ENCODE data around the gene CFAP97.
"Not testable (repeated sequence)": the region's sequence is repeated elsewhere in the genome, so short reads cannot be mapped to it uniquely, and the experiment has no call there.

Gene CFAP97

DNA sequence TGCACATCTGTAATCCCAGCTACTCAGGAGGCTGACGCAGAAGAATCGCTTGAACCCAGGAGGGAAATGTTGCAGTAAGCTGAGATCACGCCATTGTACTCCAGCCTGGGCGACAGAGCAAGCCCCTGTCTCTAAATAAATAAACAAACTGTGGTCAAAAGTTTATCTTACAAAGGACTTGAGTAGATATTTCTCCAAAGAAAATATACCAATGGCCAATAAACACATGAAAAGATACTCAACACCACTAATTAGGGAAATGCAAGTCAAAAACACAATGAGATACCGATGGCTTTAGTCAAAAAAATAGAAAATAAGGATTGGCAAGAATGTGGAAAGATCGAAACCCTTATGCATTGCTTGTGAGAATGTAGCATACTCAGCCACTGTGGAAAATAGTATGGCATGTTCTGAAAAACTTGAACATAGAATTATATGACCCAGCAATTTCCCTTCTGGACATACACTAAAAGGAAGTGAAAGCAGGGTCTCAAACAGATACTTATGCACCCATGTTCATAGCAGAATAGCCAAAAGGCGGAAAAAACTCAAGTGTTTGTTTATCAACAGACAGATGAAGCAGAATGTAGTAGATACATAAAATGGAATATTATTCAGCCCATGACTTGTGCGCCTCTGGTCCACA, 2.0 kb upstream of the CFAP97 start:
- peaks cover 16% of the 10 kb centered on the region for H3K27me3 ChIP-seq (ENCODE audit: insufficient read depth, poor library complexity, severe bottlenecking)
- H3K27ac ChIP-seq (replicated peaks): no peak overlapping the region
- H3K4me3 ChIP-seq (replicated peaks; ENCODE audit: insufficient read depth, low read length): no peak overlapping the region
- no peak for TF ChIP-seq SPI1 (IDR thresholded peaks at IDR 0.05; ENCODE audit: borderline replicate concordance, low read depth)
- no peak for TF ChIP-seq GABPA (IDR thresholded peaks at IDR 0.05; ENCODE audit: low read depth)
- no peak for TF ChIP-seq CTCF (IDR thresholded peaks at IDR 0.05; ENCODE audit: insufficient read depth, low read length)
- TF ChIP-seq POLR2AphosphoS5 (IDR thresholded peaks at IDR 0.05; ENCODE audit: low read depth): no peak
- TF ChIP-seq, protein P1, sequence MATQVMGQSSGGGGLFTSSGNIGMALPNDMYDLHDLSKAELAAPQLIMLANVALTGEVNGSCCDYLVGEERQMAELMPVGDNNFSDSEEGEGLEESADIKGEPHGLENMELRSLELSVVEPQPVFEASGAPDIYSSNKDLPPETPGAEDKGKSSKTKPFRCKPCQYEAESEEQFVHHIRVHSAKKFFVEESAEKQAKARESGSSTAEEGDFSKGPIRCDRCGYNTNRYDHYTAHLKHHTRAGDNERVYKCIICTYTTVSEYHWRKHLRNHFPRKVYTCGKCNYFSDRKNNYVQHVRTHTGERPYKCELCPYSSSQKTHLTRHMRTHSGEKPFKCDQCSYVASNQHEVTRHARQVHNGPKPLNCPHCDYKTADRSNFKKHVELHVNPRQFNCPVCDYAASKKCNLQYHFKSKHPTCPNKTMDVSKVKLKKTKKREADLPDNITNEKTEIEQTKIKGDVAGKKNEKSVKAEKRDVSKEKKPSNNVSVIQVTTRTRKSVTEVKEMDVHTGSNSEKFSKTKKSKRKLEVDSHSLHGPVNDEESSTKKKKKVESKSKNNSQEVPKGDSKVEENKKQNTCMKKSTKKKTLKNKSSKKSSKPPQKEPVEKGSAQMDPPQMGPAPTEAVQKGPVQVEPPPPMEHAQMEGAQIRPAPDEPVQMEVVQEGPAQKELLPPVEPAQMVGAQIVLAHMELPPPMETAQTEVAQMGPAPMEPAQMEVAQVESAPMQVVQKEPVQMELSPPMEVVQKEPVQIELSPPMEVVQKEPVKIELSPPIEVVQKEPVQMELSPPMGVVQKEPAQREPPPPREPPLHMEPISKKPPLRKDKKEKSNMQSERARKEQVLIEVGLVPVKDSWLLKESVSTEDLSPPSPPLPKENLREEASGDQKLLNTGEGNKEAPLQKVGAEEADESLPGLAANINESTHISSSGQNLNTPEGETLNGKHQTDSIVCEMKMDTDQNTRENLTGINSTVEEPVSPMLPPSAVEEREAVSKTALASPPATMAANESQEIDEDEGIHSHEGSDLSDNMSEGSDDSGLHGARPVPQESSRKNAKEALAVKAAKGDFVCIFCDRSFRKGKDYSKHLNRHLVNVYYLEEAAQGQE (IDR thresholded peaks at IDR 0.05; ENCODE audit: insufficient replicate concordance, low read depth): no peak
- DNase-seq (ENCODE audit: low read depth in 1 of 2, low spot score in 1 of 2): no peak

DNA sequence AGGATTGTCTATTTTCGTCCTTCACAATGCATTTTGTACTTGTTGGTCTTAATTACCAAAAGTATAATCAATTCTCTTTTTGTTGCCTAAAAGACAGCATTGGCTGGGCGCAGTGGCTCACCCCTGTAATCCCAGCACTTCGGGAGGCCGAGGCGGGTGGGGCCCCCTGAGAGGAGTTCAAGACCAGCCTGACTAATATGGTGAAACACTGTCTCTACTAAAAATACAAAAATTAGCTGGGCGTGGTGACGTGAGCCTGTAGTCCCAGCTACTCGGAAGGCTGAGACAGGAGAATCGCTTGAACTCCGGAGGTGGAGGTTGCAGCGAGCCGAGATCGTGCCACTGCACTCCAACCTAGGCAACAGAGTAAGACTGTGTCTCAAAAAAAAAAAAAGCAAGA, 1.3 kb upstream of the CFAP97 start:
- not testable (repeated sequence) for H3K4me3 ChIP-seq (replicated peaks; ENCODE audit: insufficient read depth, low read length); H3K27ac ChIP-seq (replicated peaks); DNase-seq (ENCODE audit: low read depth in 1 of 2, low spot score in 1 of 2)
- peaks cover 11% of the 10 kb centered on the region for H3K27me3 ChIP-seq (ENCODE audit: insufficient read depth, poor library complexity, severe bottlenecking)

DNA sequence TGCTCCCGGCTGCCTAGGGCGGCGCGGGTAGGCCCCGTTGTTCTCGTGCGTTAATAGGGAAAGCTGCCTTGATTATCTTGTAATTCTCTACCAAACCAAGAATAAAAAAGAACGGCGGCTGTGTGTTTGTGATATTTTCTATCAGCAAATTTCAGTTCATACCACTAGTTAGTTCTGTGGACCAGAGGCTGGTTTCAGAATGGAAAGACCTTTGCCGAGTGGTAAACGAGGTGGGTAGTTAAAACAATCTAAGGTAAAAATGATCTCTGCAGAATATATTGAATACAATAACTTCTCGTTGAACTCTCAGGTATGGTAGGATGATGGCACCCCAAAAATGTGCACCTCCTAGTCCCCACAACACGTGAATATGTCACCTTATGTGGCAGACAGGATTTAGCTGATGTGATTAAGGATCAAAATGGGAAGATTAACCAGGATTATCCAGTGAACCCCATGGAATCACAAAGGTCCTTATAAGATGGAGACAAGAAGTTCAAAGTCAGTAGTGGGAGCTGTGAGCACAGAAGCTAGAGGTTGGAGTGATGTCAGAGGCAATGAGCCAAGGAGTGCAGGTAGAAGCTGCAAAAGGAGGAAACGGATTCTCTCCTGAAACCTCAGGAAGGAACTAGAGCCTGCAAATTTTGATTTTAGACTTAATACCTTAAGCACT, 574 bp upstream of the CFAP97 start:
- no peak for DNase-seq (ENCODE audit: low read depth in 1 of 2, low spot score in 1 of 2)

More for the DNA sequence above, 574 bp upstream of the CFAP97 start:
- H3K27me3 ChIP-seq (ENCODE audit: insufficient read depth, poor library complexity, severe bottlenecking): peaks cover 11% of the 10 kb centered on the region
- H3K27ac ChIP-seq (replicated peaks): peak overlapping the region; percentile 37
- peak overlapping the region; percentile 52 for H3K4me3 ChIP-seq (replicated peaks; ENCODE audit: insufficient read depth, low read length)
- TF ChIP-seq GABPA (IDR thresholded peaks at IDR 0.05; ENCODE audit: low read depth) (no peak), POLR2AphosphoS5 (IDR thresholded peaks at IDR 0.05; ENCODE audit: low read depth) (no peak), CTCF (IDR thresholded peaks at IDR 0.05; ENCODE audit: insufficient read depth, low read length) (no peak), SPI1 (IDR thresholded peaks at IDR 0.05; ENCODE audit: borderline replicate concordance, low read depth) (no peak)
- TF ChIP-seq, protein P1 (IDR thresholded peaks at IDR 0.05; ENCODE audit: insufficient replicate concordance, low read depth): no peak

Measured in HL-60 (cell line).